NCI-H748 (cell line): ENCODE data around the gene BDKRB2.
A peak's percentile ranks its signal among the peaks of the same experiment; 100 is the strongest.

Experiments used
- DNase-seq: peaks from one replicate; lab custom pipeline; 2025; ENCODE audit not compliant: unreplicated experiment; lab: John Stamatoyannopoulos, UW

Gene BDKRB2

DNA sequence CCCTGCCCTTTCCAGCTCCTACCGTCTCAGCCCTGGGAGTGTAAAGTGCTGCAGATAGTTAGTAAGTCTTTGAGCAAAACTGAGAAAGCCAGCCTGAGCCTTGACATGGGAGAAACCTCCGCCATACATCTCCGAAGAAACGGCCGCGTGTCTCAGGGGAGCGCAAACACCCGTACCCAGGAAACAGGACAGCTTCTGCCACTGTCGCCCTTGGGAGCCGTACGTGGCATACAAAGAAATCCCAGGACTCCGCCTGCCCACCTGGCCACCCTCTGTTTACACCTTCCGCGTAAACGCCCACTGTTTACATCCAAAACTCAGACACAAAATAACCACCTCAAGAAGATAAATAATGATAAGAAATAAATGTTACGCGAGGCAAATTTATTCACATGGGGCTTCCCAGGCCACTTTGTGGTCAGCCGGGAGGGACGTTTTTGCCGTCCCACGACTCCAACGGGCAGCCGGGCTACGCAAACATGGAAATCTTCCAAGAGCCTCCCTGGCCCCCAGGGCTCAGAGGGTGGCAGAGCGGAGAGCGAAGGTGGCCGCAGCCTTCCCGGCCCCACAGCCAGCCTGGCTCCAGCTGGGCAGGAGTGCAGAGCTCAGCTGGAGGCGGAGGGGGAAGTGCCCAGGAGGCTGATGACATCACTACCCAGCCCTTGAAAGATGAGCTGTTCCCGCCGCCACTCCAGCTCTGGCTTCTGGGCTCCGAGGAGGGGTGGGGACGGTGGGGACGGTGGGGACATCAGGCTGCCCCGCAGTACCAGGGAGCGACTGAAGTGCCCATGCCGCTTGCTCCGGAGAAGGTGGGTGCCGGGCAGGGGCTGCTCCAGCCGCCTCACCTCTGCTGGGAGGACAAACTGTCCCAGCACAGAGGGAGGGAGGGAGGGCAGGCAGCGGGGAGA, at the start of gene BDKRB2:
BDKRB2 (plus strand) TSS at position 689 of the 908 bp plus-strand sequence. CDS start 32,269 bp downstream, outside the sequence.
- peak; percentile 93 for DNase-seq

DNA sequence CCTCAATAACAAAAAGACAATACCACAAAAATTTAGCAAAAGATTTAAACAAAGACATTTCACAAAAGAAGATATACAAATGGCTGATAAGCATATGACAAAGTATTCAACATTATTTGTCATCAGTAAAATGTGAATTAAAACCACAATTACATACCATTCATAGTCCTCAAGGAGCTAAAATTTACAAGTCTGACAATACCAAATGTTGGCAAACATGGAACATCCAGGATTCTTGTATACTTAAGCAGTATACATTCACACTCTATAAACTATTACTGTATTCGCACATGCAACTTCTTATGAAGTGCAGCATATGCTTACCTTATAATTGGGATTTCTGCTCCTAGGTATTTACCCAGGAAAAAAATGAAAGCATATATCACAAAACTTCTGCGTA, 49.7 kb upstream of the BDKRB2 start:
- no peak for DNase-seq

DNA sequence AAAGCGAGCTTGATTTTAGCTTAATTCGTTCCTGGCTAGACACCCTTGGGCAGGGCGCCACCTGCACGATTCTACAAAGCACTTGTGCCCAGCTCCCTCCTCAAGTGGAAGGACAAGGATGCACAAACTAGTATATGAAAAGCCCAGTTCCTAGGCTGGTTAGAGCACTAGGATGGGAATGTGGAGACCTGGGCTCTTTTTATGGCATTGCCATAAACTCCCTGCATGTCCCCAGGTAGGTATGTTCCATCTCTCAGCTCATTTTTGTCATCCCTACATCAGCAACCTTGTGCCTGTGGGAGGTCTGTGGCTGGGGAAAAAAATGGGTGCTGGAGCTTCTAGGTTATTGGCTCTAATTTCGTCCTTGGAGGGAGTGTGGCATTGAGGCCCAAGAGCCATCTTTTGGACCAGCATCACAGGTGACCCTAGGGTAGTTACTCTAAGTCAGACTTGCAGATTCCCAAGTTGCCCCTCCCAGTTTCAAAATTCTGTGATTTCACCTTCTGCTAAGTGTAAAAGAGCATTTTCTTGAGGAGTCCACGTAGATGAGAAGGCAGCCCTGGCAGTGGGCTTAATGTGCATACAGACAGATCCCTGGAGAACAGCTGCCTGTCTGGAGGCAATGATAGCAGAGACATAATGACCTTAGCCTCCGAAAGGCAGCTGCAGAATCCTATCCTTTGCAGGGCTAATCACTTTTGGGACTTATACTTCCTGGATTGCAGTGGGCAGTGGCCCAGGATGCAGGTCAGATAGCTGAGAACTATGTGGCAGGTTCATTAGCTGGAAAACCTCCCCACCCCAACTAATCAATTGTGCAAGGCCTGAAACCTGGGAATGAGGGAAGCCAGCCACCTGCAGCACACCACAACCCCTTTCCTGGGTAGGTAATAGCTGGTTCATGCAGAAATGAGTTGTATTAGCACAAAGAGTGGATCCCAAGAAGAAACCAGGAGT, 47.6 kb upstream of the BDKRB2 start:
- DNase-seq = no peak

DNA sequence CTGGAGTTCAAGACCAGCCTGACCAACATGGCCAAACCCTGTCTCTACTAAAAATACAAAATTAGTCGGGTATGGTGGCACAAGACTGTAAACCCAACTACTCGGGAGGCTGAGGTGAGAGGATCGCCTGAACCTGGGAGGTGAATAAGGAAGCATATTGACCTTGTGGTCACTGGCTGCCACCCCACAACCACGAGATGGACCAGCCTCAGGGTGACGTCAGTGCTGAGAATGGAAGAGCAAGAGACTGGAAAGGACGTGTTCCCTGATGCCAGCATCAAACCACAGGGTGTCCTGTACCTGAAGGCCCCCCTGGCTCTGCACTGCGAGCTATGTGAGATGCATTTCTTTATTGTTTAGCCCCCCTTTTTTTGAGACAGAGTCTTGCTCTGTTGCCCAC, 45.9 kb upstream of the BDKRB2 start:
- no peak for DNase-seq

DNA sequence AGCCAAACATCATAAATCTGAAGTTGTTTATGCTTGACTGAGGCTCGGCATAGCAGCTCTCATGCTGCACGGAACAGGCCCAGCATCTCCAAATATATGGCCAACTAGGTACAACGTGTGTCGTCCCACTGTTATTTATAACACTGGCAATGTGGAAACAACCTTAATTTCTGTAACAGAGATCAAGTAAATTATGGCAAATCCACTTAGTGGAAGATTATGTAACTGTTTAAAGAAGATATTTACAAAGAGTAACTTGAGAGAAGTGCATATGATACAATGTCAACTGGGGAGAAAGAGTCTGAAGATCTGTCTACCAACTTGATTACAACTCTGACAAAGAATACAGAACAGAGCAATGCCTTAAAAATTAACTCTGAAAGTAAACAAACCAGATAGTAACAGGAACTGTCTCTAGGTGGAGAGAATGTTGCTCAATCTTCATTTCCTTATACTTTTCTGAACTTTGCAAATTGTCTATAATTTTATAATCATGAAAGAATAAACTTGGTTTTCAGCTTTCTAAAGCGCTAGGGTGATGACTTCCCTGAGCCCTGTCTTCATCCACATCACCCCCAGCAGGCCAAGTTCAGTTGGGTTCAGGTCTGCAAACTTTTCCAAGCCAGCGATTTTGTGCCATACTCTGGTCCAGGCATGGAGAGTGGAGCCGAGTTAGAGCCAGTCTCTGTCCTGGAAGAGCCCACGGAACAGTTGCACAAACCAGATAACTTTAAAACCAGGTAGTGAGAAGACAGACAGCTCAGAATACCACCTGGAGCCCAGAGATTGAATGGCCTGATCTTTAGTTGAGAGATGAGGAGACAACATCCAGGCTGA, 44.3 kb upstream of the BDKRB2 start:
- DNase-seq = no peak

DNA sequence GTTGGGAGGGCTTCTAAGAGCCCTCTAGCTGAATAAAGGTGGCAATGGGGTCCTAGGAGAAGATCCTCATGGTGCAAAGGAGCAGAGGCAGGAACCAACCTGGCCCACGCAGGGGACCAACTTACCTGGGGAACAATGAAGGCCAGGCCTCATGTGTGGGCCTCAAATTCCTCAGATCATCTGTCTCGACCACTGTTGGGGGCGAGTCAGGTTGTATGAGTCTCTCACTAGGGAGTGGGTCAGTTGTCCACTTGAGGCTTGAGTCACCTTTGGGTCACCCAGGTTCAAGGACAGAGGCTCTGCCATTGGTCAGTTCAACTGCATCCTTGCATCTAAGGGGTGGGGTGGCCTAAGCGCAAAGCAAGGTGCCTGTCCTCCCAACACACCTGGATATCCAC, 43.7 kb upstream of the BDKRB2 start:
- no peak for DNase-seq

DNA sequence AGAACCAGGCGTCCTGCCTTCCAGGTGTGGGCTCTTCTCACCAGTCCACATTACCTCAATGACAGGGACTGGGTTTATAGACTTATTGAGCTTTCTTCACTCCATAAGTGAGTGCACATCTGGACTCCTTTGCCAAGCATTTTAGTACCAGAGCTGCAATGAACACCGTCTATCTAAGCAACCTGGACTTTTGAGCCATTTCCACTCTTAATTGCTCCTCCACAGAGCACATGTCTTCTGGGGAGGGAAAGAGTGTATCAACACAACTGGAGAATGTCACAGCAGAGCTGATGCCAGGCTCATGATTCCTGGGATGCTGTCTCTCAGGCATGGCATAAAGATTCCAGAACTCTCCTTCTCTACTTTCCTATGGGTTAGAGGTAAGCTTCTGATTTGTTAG, 43.0 kb upstream of the BDKRB2 start:
- no peak for DNase-seq

DNA sequence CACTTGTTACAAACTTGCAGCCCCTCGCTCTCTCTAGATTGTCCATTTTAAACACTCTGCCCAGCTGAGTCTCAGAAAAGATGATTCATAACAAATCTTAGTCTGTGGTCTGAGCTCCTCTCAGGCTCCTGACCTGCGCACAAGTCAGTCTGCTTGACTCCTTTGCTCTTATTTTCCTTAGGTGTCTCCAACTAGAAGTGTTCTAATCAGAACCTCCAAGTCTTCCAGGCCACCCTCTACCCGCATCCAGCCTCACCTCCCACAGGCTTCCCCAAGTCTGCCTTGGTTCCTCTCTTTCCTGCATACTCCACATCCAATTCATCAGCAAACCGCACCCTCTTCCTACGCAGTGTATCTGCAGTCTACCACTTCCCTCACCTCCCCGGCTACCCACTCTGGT, 42.4 kb upstream of the BDKRB2 start:
- DNase-seq = no peak

DNA sequence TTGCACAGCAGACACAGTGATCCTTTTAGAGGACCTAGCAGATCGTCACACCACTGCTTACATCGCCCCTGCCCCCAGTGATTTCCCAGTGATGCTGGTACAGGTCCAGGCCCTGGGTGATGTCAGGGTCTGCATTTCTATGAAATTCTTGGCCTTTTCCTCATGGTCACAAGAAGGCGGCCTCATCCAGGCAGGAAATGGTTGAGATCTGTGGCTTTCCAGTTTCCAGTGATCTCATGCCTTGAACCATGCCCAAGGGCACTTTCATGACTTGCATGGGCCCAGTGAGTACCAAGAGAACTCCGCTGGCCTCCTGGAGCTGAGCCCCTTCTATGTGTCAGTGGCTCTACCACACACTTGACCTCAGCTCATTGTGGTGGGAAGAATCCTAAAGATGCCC, 41.9 kb upstream of the BDKRB2 start:
- DNase-seq = no peak

DNA sequence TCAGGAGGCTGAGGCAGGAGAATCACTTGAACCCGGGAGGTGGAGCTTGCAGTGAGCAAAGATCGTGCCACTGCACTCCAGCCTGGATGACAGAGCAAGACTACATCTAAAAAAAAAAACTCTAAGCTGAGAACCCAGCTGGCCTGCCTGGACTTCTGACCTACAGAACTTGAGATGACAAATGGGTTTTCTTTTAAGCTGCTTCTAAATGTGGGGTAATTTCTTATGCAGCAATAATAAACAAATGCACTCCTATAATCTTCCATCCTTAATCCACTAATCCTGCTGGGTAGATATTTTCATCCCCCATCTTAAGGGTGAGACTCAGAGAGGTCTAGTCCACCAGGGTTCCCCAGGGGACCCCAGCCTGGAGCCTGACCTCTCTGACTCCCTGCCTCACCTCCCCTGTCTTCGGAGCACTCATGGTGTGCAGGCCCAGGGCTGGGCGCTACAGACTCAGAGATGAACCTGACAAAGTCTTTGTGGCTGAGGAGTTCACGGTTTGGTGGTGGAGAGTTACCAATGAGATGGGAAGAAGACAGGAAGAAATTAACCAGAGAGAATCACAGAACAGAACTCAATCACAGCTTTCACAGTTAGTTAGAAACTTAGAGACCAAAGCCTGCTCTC, 39.7 kb upstream of the BDKRB2 start:
- no peak for DNase-seq

DNA sequence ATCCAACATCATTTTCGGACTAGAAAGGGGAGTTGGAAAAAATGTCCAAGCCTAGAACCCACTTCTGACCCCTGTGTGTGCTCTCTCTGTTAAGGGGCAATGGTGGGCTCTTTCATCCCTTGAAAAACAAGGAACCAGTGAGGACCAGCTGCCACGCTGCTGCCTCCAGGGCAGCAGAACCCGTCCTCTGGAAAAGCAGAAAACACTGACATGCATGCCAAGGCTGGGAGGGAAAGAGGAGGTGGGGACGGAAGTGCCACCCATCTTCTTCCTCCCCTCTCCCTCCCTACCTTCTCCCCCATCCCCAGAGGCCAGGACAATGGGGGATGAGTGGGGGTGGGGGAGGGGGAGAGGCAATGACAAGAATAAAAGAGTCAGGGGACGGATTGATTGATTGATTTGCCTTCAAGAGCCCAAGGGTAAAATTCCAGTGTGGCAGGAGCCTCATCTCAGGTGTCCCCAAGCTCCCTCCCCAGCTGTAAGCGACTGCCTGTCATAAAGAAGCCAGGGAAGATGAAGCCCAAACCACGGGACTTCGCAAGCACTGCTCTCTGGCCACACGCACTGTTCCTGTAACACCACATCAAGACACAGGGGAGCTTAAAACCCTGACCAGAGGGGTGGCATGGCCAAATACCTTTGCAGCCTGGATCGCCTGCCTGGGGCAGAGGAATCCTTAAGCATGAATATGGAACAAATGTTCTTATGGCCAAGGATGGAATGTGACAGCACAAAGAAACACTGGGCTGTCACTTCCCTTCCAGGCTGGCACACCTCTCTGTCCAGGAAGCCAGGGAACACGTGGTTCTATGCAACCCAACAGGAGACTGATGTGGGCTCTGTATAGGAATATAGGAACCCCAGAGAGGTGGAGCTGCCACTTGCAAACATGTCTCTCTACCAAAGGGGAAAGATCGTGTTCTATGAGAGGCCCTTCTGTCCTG, 38.9 kb upstream of the BDKRB2 start:
- DNase-seq = no peak

DNA sequence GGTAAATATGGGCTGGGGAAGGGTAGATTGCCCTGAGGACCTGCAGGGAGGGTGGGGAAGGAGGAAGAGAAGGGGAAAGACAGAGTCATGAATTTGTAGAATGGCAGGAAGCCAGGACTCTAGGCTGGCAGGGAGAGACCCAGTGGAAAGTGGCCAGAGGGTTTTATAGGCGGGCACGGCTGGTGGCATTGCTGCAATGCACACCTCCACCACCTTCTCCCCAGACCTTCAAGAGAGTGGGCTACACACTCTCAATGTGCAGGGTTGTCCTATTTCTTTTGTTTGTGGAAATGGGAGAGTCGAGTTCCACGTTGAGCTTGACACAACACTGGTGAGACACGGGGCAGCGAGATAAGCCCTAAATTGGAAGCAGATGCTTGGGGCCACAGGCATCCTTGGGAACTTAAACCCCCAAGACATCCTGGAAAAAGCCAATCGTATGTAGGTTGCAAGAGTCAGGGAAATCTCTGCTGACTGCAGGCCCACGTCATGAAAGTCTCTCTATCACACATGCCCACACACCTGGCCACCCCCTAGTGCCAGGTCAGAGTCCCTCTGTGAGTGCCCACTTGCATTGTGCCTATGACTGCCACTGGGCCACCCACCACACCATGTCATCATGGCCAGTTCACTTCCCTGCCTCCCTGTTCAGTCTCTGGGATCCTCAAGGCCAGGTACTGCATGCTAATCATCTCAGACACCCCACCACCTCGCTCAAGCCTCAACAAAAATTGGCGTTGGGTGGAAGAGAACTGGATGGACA, 38.0 kb upstream of the BDKRB2 start:
- no peak for DNase-seq

DNA sequence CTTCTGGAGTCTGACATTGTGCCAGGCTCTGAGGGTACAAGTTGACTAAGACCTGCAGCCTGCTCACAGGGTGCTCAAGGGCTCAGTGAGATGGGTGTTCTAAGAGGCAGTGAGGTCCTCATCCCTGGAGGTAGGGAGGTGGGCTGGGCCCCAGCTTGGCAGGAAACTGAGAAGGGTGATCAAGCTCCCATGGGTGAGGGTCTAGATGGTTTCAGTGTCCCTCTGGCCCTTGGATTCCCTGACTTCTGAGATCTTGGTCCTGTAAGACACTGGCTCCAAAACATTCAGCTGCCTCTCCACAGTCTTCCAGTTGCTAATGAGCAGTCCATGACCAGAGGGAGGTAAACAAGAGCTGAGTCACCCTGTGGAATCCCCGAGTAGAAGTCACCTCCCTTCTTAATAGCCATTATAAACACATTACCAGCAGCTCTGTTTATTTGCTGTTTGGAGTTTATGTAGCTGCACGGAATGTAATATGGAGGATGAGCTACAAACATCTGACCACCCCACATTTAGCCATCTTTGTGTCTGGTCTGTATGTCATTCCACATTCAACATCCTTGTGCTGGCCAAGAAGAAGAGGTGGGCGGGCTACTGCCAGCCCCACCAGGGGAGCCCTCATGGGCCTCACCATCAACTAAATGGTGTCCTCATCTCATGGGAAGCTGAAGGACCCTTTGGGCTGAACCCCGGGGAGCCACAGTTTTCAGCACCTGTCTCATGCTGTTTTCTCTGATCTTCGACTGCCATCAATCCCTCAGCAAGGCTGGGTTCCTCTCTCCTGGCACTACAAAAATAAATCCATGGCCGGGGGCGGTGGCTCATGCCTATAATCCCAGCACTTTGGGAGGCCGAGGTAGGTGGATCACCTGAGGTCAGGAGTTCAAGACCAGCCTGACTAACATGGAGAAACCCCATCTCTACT, 37.2 kb upstream of the BDKRB2 start:
- peak; percentile 30 for DNase-seq

DNA sequence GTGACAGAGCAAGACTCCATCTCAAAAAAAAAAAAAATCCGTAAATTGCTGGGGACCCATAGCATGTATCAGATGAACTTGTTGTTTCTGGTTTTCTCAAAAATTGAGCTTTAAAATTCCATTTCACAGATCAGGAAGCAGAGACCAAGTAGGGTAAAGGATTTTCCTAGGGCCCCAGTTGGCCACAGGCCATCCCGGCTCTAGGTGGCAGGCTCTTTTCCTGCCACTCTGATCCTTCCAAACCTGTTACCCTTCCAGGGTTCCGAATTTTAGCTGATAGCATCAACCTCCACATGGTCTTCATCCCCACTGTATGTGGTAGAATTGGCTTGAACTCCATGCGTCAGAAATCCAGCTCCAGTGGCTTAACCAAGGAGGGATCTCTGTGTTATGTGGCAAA, 36.1 kb upstream of the BDKRB2 start:
- no peak for DNase-seq

DNA sequence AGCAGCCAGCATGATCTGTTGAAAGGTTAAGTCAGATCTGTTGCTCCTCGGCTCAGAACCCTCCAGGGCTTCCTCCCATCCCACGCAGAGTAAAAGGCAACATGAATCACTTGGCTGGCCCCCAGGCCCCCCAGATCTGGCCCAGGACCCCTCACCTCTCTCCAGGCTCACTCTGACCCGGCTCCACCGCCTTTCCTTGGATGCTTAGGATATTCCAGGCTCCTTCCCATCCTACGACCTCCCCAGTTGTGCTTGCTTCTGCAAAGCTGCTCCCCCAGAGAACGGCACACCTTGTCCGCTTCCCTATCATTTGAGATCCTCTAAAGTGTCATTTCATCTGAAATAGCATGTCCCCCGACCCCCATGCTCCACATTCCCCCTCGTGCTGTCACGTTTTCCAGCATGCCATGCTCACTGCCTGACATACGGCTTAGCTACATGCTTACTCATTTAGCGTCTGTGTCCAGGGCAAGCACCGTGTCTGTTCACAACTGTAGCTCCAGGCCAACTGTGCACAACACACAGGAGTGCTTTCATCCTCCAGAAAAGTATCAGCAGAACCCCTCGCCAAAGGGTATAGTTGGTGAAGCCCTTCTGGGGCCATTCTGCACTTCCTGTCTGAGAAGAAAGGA, 33.6 kb upstream of the BDKRB2 start:
- no peak for DNase-seq

DNA sequence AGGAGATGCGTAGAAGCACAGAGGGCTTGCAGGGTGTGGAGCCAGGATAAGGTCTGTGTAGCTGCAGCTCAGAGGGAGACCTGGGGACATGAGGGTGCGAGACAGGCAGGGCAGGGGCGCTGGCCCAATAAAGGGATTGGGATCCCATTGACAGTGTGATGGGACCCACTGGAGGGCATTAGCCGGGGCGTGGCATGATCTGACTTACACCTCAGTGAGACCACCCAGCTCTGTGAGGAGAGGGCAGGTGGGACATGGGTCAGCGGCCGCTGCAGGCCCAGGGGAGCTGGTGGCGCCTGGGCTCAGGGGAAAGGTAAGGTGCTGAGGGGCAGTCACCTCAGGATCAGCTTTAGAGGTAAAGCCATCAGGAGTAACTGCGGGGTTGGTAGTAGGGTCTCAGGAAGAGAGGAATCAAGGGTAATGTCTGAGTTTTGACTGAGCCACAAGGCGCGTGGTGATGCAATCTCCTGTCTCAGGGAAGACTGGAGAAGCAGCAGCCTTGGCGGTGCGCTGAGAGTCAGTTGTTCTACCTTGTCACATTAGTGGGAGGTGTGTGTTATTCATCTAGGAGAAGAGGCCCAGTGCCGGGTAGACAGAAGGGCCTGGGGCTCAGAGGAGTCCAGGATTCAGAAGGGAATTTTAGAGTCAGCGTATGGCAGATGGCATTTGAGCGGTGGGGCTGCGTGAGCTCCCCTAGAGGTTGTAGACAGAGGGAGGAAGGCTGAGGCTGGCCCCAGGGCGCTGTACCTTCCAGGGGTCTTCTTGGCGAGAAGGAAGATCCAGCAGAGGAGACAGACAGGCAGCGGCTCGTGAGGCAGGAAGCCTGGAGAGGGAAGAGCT, 30.8 kb upstream of the BDKRB2 start:
- no peak for DNase-seq
